Left forelimb (tissue), 1 donor: ENCODE measurements around the gene PANX1.

Experiments
- DNase-seq: peaks from one replicate; pipeline ENCODE4 v3.0.0-alpha.2; 2018; ENCODE audit warnings: low spot score

Gene PANX1

GRCh38 chr11:94129512-94130297 lies 1.1 kb downstream of the PANX1 start:
- DNase-seq: no peak

- DNase-seq: no peak
Observed at GRCh38 chr11:94130298-94131046, 1.8 kb downstream of the PANX1 start.

- no peak for DNase-seq
Observed at GRCh38 chr11:94131047-94131717, 2.5 kb downstream of the PANX1 start.

GRCh38 chr11:94131718-94132115 lies 3.1 kb downstream of the PANX1 start:
- DNase-seq: no peak

- no peak for DNase-seq
Observed at GRCh38 chr11:94132152-94132558, 3.5 kb downstream of the PANX1 start.

- no peak for DNase-seq
Observed at GRCh38 chr11:94132823-94133408, 4.3 kb downstream of the PANX1 start.

- no peak for DNase-seq
Observed at GRCh38 chr11:94133752-94134151, 5.1 kb downstream of the PANX1 start.

- DNase-seq: no peak
Observed at GRCh38 chr11:94134651-94135512, 6.2 kb downstream of the PANX1 start.

GRCh38 chr11:94139416-94139815 lies 10.8 kb downstream of the PANX1 start:
- DNase-seq: no peak

- DNase-seq: no peak
Observed at GRCh38 chr11:94140154-94140655, 11.6 kb downstream of the PANX1 start.

GRCh38 chr11:94141511-94142307 lies 13.1 kb downstream of the PANX1 start:
- no peak for DNase-seq

- no peak for DNase-seq
Observed at GRCh38 chr11:94142308-94143281, 14.0 kb downstream of the PANX1 start.

GRCh38 chr11:94144216-94144615 lies 15.6 kb downstream of the PANX1 start:
- no peak for DNase-seq

- no peak for DNase-seq
Observed at GRCh38 chr11:94144664-94145063, 16.0 kb downstream of the PANX1 start.

- no peak for DNase-seq
Observed at GRCh38 chr11:94145431-94145830, 16.8 kb downstream of the PANX1 start.

GRCh38 chr11:94145916-94146315 lies 17.3 kb downstream of the PANX1 start:
- no peak for DNase-seq

- DNase-seq: no peak
Observed at GRCh38 chr11:94147433-94147845, 18.8 kb downstream of the PANX1 start.

- DNase-seq: no peak
Observed at GRCh38 chr11:94148189-94148588, 19.5 kb downstream of the PANX1 start.

- no peak for DNase-seq
Observed at GRCh38 chr11:94149431-94150017, 20.9 kb downstream of the PANX1 start.
